BLaER1 treated with 17β-estradiol and CSF1 and Interleukin-3, amounts not matched to agents 10 nM and 100 nM (cell line): ENCODE results near the gene SPIB.

Experiments used
- H3K27ac ChIP-seq, 11 experiments: shearing (Covaris generic); formaldehyde crosslinking; 2 replicates each; pipeline ENCODE4 v1.8.1; 2022
- H3K27me3 ChIP-seq, 11 experiments: shearing (Covaris generic); formaldehyde crosslinking; 2 replicates each; pipeline ENCODE4 v1.8.1; 2022
- H3K36me3 ChIP-seq, 11 experiments: shearing (Covaris generic); formaldehyde crosslinking; 2 replicates each; pipeline ENCODE4 v1.8.1; 2022
- H3K4me1 ChIP-seq, 10 experiments: shearing (Covaris generic); formaldehyde crosslinking; 2 replicates each; pipeline ENCODE4 v1.8.1; 2022
- H3K4me2 ChIP-seq, 11 experiments: shearing (Covaris generic); formaldehyde crosslinking; 2 replicates each; pipeline ENCODE4 v1.8.1; 2022
- H3K4me3 ChIP-seq, 10 experiments: shearing (Covaris generic); formaldehyde crosslinking; 2 replicates each; pipeline ENCODE4 v1.8.1; 2022
- H3K9ac ChIP-seq, 11 experiments: shearing (Covaris generic); formaldehyde crosslinking; 2 replicates each; pipeline ENCODE4 v1.8.1; 2022
- H3K9me3 ChIP-seq, 11 experiments: shearing (Covaris generic); formaldehyde crosslinking; replicated peaks in 1 of 11; 2 replicates each; pipeline ENCODE4 v1.8.1; 2022
- H4K20me1 ChIP-seq, 11 experiments: shearing (Covaris generic); formaldehyde crosslinking; 2 replicates each; pipeline ENCODE4 v1.8.1; 2022
- Cebpa-rat ChIP-seq, 11 experiments: shearing (Covaris generic); IDR thresholded peaks; 2 replicates each; pipeline ENCODE4 v1.8.1; 2022

SPIB gene

DNA sequence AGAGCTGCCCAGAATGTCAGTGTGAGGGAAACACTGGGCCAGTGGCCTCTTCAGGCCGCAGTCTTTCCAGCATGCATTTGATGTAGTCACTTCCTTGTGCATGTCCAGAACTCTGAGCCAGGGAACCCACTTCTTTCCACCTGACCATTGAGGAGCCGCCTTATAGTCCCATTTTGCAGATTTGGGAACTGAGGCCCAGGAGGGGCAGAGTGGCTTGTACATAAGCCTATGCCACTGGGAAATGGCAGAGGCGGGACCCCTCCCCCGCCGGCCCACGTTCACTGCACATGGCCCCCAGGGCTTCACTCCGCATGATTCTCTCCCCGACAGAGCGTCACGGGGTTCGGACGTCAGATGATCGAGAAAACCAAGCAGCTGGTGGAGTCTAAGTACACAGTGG, 5.6 kb upstream of the SPIB start:
- Histone ChIP-seq H3K9me3 (peaks cover 0 to 20% (median 9%) of the 10 kb centered on the region in 11 experiments; a peak in 13 of 22 replicates), H3K36me3 (peaks cover 30 to 64% (median 62%) of the 10 kb centered on the region in 11 experiments), H3K4me2 (no peak overlapping the region), H3K27me3 (no peaks in the 10 kb centered on the region), H3K27ac (0 out of 22 replicates have a peak overlapping the region, but pooled peaks of 1 of the 11 experiments have one; percentile 94), H3K4me3 (no peak overlapping the region), H3K4me1 (peaks cover 31 to 48% (median 46%) of the 10 kb centered on the region in 10 experiments), H3K9ac (no peak overlapping the region), H4K20me1 (peaks cover 0 to 13% (median 0%) of the 10 kb centered on the region in 11 experiments; a peak in 4 of 22 replicates)
- TF ChIP-seq Cebpa-rat (IDR thresholded peaks at IDR 0.05), result no peak

- H3K36me3 ChIP-seq, result peaks cover 26 to 60% (median 57%) of the 10 kb centered on the region in 11 experiments
- H3K4me1 ChIP-seq, result peaks cover 36 to 52% (median 50%) of the 10 kb centered on the region in 10 experiments
- peak overlapping the region in 2 of 11 experiments; percentile 82 to 84; a peak in 2 of 22 replicates for H3K9ac ChIP-seq
- peaks cover 0 to 20% (median 9%) of the 10 kb centered on the region in 11 experiments; a peak in 13 of 22 replicates for H3K9me3 ChIP-seq
- H3K4me2 ChIP-seq, result peak overlapping the region in 5 of 11 experiments; percentile 78 to 96 (median 88); a peak in 5 of 22 replicates
- peaks cover 0 to 13% (median 0%) of the 10 kb centered on the region in 11 experiments; a peak in 4 of 22 replicates for H4K20me1 ChIP-seq
- no peaks in the 10 kb centered on the region for H3K27me3 ChIP-seq
- TF ChIP-seq Cebpa-rat (IDR thresholded peaks at IDR 0.05), result no peak
- H3K4me3 ChIP-seq, result no peak overlapping the region
- H3K27ac ChIP-seq, result peak overlapping the region in 4 of 11 experiments; percentile 93 to 97 (median 94); a peak in 6 of 22 replicates
Measured at GRCh38 chr19:50413531-50413930, 5.2 kb upstream of the SPIB start.

DNA sequence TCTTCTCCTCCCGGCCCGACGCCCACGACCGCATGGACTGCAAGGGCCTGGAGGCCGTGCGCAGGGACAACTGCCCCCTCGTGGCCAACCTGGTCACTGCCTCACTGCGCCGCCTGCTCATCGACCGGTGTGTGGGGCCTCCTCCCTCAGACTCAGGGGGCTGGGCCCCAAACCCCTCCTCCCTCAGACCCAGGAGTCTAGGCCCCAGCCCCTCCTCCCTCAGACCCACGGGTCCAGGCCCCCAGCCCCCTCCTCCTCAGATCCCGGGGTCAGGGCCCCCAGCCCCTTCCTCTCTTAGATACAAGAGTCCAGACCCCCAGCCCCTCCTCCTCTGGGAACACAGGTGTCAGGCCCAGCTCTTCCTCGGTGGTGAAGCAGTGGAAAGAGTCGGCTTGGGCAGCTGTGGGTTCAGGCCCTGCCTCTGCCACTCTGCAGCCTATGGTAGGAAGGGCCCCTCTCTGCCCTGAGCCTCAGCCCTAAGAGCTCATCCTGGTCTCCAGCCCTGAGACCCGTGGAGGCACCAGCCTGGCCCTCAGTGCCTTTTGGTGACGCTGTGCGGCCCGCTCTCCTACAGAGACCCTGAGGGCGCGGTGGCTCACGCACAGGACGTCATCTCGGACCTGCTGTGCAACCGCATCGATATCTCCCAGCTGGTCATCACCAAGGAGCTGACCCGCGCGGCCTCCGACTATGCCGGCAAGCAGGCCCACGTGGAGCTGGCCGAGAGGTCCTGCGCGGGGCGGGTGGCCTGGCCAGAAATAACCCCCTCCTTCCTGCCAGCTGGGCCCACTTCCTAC, 3.7 kb upstream of the SPIB start:
- Histone ChIP-seq H3K27ac (peak overlapping the region; percentile 48 to 97 (median 91); a peak in 21 of 22 replicates), H3K4me2 (peak overlapping the region; percentile 78 to 96 (median 90))

GRCh38 chr19:50415661-50416033, 3.1 kb upstream of the SPIB start:
- peak overlapping the region in 10 of 11 experiments; percentile 35 to 86 (median 82); a peak in 19 of 22 replicates for H3K9ac ChIP-seq
- TF ChIP-seq Cebpa-rat (IDR thresholded peaks at IDR 0.05), result no peak
- H3K27me3 ChIP-seq, result peaks cover 0 to 7% (median 0%) of the 10 kb centered on the region in 11 experiments; a peak in 1 of 22 replicates
- H3K36me3 ChIP-seq, result peaks cover 5 to 39% (median 36%) of the 10 kb centered on the region in 11 experiments; a peak in 21 of 22 replicates
- peak overlapping the region in 10 of 11 experiments; percentile 49 to 97 (median 92); a peak in 20 of 22 replicates for H3K27ac ChIP-seq
- peak overlapping the region; percentile 78 to 96 (median 90) for H3K4me2 ChIP-seq
- H4K20me1 ChIP-seq, result peaks cover 0 to 13% (median 0%) of the 10 kb centered on the region in 11 experiments; a peak in 4 of 22 replicates
- peaks cover 0 to 20% (median 9%) of the 10 kb centered on the region in 11 experiments; a peak in 13 of 22 replicates for H3K9me3 ChIP-seq
- H3K4me3 ChIP-seq, result peak overlapping the region in 5 of 10 experiments; percentile 25 to 54 (median 33); a peak in 7 of 20 replicates
- peaks cover 51 to 73% (median 71%) of the 10 kb centered on the region in 10 experiments for H3K4me1 ChIP-seq

More for the DNA sequence above, 3.7 kb upstream of the SPIB start:
- Histone ChIP-seq H3K4me1 (peaks cover 51 to 68% (median 66%) of the 10 kb centered on the region in 10 experiments), H3K4me3 (peak overlapping the region in 6 of 10 experiments; percentile 21 to 54 (median 38); a peak in 8 of 20 replicates), H4K20me1 (peaks cover 0 to 13% (median 0%) of the 10 kb centered on the region in 11 experiments; a peak in 4 of 22 replicates), H3K36me3 (peaks cover 11 to 45% (median 42%) of the 10 kb centered on the region in 11 experiments; a peak in 21 of 22 replicates), H3K27me3 (peaks cover 0 to 7% (median 0%) of the 10 kb centered on the region in 11 experiments; a peak in 1 of 22 replicates), H3K9me3 (peaks cover 0 to 20% (median 9%) of the 10 kb centered on the region in 11 experiments; a peak in 13 of 22 replicates), H3K9ac (peak overlapping the region; percentile 51 to 86 (median 81); a peak in 21 of 22 replicates)
- no peak for TF ChIP-seq Cebpa-rat (IDR thresholded peaks at IDR 0.05)

DNA sequence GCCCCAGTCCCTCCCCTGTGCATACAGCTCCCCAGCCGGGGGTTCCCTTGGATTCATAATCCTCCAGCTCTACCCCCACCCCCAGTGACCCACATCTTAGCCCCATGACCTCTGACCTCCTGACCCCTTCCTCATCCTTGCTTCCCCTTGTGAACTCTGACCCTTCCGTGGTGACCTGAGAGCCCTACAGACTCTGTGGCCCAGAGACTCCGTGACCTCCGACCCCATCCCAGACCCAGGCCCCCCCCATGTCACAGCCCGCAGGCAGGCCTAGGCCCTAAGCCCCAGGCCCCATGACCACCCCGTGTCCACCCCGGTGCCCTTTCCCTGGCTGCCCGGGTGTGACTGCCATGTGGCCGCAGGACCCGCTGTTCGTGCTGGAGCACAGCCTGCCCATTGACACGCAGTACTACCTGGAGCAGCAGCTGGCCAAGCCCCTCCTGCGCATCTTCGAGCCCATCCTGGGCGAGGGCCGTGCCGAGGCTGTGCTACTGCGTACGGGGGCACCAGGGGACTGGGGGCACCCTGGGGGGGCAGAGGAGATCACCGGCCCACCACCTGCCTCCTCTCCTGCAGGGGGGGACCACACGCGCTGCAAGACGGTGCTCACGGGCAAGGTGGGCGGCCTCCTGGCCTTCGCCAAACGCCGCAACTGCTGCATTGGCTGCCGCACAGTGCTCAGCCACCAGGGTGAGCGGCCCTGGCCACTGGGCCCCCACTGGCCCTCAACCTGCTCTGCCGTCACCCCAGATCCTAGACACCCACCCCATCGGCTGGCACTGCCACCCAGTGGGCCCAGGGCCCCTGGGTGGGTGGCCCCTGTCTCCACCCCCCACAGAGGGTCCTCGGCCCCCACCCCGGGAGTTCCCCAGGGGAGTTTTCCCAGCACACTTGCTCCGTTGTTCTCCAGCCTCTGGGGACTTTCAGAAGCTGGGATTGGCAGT, 2.4 kb upstream of the SPIB start:
- no peak for TF ChIP-seq Cebpa-rat (IDR thresholded peaks at IDR 0.05)
- Histone ChIP-seq H3K27ac (peak overlapping the region in 10 of 11 experiments; percentile 49 to 97 (median 90); a peak in 20 of 22 replicates), H3K36me3 (peaks cover 3 to 34% (median 29%) of the 10 kb centered on the region in 11 experiments; a peak in 20 of 22 replicates)

DNA sequence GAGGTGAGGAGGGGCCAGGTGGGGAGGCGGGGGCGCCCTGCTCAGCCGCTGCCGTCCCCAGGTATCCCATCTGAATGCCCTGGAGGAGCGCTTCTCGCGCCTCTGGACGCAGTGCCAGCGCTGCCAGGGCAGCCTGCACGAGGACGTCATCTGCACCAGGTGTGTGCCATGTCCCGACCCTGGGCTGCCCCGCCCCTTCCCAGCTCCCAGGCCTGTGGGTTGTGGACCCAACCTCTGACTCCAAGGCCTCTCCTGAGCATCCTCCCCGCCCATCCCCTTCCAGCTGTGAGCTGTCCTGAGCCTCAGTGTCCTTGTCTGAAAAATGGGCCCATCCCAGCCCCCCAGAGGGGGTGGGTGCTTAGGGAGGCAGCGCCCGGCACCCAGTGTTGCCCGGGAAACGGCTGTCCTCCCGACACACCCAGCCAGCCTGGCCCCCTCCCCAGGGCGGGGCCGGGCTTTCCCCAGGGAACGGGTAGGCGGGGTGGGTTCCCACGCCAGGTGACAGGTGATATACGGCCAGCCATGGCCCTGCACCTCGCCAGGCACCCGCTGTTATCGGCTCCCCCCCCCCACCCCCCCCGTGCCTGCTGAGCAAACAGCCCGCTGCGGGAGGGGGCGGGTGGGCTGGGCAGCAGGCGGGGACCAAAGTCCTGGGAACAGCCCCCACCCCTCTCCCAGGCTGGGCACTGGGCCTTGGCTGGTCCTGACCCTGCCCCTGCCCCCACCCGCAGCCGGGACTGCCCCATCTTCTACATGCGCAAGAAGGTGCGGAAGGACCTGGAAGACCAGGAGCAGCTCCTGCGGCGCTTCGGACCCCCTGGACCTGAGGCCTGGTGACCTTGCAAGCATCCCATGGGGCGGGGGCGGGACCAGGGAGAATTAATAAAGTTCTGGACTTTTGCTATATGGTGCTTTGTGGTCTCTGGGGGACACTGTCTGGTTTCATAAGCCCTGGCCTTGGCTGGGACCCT, 1.3 kb upstream of the SPIB start:
- Histone ChIP-seq H3K27me3 (peaks cover 0 to 7% (median 0%) of the 10 kb centered on the region in 11 experiments; a peak in 1 of 22 replicates), H3K4me3 (peak overlapping the region in 6 of 10 experiments; percentile 62 to 80 (median 70); a peak in 8 of 20 replicates), H3K4me2 (peak overlapping the region; percentile 91 to 98 (median 96)), H3K9me3 (peaks cover 0 to 11% (median 2%) of the 10 kb centered on the region in 11 experiments; a peak in 10 of 22 replicates), H3K36me3 (peaks cover 3 to 31% (median 23%) of the 10 kb centered on the region in 11 experiments; a peak in 19 of 22 replicates), H3K9ac (peak overlapping the region in 8 of 11 experiments; percentile 71 to 86 (median 82); a peak in 16 of 22 replicates), H3K27ac (peak overlapping the region in 8 of 11 experiments; percentile 72 to 97 (median 92); a peak in 17 of 22 replicates), H3K4me1 (peaks cover 51 to 90% (median 77%) of the 10 kb centered on the region in 10 experiments), H4K20me1 (peaks cover 0 to 14% (median 3%) of the 10 kb centered on the region in 11 experiments; a peak in 8 of 22 replicates)
- no peak for TF ChIP-seq Cebpa-rat (IDR thresholded peaks at IDR 0.05)

More for the DNA sequence above, 2.4 kb upstream of the SPIB start:
- Histone ChIP-seq H3K27me3 (peaks cover 0 to 7% (median 0%) of the 10 kb centered on the region in 11 experiments; a peak in 1 of 22 replicates), H3K4me1 (peaks cover 51 to 79% (median 72%) of the 10 kb centered on the region in 10 experiments), H3K4me3 (peak overlapping the region in 4 of 10 experiments; percentile 25 to 54 (median 32); a peak in 8 of 20 replicates), H3K9me3 (peaks cover 0 to 20% (median 9%) of the 10 kb centered on the region in 11 experiments; a peak in 13 of 22 replicates), H3K4me2 (peak overlapping the region; percentile 78 to 96 (median 90)), H4K20me1 (peaks cover 0 to 13% (median 0%) of the 10 kb centered on the region in 11 experiments; a peak in 3 of 22 replicates), H3K9ac (peak overlapping the region in 10 of 11 experiments; percentile 35 to 86 (median 80); a peak in 18 of 22 replicates)
